Nephron (organoid): Measurements from ENCODE around the gene B3GLCT.

Source experiments
- H3K27ac Mint-ChIP-seq, 3 experiments: 2 replicates each; pipeline ENCODE4 v1.8.0; 2020; ENCODE audit warnings: mixed read lengths in 3 of 3, mild to moderate bottlenecking in 2 of 3, moderate library complexity in 1 of 3
- H3K27me3 Mint-ChIP-seq: 2 replicates; pipeline ENCODE4 v1.8.0; 2021; ENCODE audit warnings: low read depth, mild to moderate bottlenecking, moderate library complexity, mixed read lengths
- H3K36me3 Mint-ChIP-seq: 2 replicates; pipeline ENCODE4 v1.8.0; 2020; ENCODE audit warnings: low read depth, mixed read lengths
- H3K4me1 Mint-ChIP-seq: 2 replicates; pipeline ENCODE4 v1.8.0; 2020; ENCODE audit warnings: mixed read lengths
- H3K4me3 Mint-ChIP-seq, 3 experiments: 2 replicates each; pipeline ENCODE4 v1.8.0; 2020; ENCODE audit warnings: mild to moderate bottlenecking in 3 of 3, mixed read lengths in 3 of 3, moderate library complexity in 2 of 3
- H3K9me3 Mint-ChIP-seq: 2 replicates; pipeline ENCODE4 v1.8.0; 2020; ENCODE audit warnings: mixed read lengths
- CTCF ChIP-seq, 3 experiments: fragments of 200-600 bp; sonication (generic); IDR thresholded peaks; one replicate each; pipeline ENCODE4 v1.5.0; 2021; ENCODE audit warnings: antibody characterized with exemption in 3 of 3; ENCODE audit not compliant: unreplicated experiment in 3 of 3

B3GLCT gene

DNA sequence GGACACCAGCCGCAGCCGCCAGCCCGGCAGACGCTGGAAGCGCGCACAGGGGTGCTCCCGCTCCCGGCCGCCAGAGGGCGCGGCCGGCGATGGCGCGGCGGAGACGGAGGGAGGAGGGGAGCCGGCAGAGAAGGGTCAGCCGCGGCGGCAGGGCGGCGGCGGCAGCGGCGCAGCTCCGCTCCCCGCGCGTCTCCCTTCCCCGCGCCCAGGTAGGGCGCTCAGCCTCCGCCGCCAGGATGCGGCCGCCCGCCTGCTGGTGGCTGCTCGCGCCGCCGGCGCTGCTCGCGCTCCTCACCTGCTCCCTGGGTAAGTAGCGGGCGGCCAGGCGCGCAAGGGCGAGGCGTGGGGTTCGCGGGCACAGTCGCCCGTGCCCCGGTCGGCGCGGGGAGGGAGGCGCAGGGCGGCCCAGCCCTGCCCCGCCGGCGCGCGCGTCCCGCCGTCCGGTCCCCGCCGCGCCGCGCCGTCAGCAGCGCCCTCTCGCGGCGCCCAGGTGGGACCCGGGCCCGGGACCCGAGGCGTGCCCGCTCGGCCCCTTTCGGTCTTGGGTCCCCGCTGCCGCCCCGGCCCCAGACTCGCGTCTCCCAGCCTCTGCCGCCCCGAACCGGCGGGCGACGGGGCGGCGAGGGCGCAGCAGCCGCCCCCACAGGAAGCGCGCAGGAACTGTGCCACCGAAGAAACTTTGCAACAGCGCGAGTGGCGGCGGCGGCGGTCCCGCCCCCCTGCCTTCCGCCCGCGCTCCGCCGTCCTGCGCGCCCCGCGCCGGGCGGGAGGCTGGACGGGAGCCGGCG is at the start of gene B3GLCT:
B3GLCT (plus strand) TSS at position 127 of the 788 bp plus-strand sequence; CDS start at position 237, 110 bp downstream.
- Mint-ChIP-seq H3K27me3 (peaks cover 4% of the 10 kb centered on the region), H3K4me1 (peaks cover 45% of the 10 kb centered on the region), H3K9me3 (no peaks in the 10 kb centered on the region), H3K27ac (peak within 1 kb of the TSS; percentile 79 to 95 (median 81)), H3K4me3 (peak within 1 kb of the TSS; percentile 88 to 91 (median 89)), H3K36me3 (peaks cover 4% of the 10 kb centered on the region)
- TF ChIP-seq CTCF (IDR thresholded peaks at IDR 0.05; ENCODE audit: unreplicated experiment in 3 of 3): peak; percentile 81 to 87 (median 82)

DNA sequence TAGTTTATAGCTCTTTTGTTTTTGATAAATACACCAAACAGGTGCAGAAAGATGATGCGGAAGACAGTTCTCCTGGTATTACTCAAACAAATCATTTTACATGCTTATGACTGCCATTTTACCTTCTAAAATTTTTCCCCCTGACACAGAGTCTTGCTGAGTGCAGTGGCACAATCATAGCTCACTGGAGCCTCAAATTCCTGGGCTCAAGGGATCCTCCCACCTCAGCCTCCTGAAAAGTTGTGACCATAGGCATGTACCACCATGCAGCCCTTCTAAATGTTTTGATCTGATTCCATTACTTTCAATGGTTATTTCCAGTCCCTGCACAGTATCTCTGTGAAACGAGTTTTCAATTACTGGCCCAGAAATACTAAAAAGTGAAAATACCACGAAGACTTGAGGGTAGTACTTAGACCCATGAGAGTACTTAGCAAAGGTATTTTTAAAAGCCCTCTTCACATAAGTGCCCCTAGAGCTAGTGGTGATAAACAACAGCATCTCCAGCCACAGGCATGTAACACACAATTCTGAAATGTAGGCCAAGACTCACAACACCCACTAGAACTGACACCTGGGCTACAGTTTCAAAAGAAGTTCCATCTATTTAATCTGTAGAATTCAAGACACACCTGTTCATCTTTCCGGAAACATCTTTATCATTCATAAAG is 49.3 kb upstream of the B3GLCT start:
- H3K27me3 Mint-ChIP-seq: no peaks in the 10 kb centered on the region

DNA sequence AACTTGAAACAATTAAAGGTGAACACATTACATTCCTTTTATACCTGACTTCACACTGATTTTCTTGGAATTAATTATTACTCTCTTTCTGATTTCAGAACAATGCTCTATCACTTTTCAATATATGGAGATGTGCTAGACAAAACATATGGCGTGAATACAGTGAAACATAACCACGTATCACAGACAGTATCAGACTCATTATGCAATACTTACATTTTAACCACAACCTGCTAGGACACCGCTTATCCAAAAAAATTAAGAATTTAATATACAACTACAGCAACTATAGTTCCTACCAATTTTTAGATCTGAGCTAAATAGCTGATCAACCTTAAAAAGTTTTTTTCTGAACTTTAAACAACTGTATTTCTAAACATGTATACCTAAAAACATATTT is 47.9 kb upstream of the B3GLCT start:
- peaks cover 69% of the 10 kb centered on the region for H3K36me3 Mint-ChIP-seq
- H3K27me3 Mint-ChIP-seq: no peaks in the 10 kb centered on the region
- H3K4me3 Mint-ChIP-seq: no peak overlapping the region
- no peaks in the 10 kb centered on the region for H3K9me3 Mint-ChIP-seq
- no peaks in the 10 kb centered on the region for H3K4me1 Mint-ChIP-seq
- H3K27ac Mint-ChIP-seq: no peak overlapping the region
- no peak for TF ChIP-seq CTCF (IDR thresholded peaks at IDR 0.05; ENCODE audit: unreplicated experiment in 3 of 3)

More for the DNA sequence above, 49.3 kb upstream of the B3GLCT start:
- Mint-ChIP-seq H3K36me3 (peaks cover 75% of the 10 kb centered on the region), H3K27ac (no peak overlapping the region), H3K9me3 (no peaks in the 10 kb centered on the region), H3K4me1 (no peaks in the 10 kb centered on the region), H3K4me3 (no peak overlapping the region)
- TF ChIP-seq CTCF (IDR thresholded peaks at IDR 0.05; ENCODE audit: unreplicated experiment in 3 of 3): no peak

- Mint-ChIP-seq H3K4me1 (peaks cover 14% of the 10 kb centered on the region), H3K4me3 (no peak overlapping the region), H3K36me3 (peaks cover 61% of the 10 kb centered on the region), H3K9me3 (no peaks in the 10 kb centered on the region), H3K27ac (no peak overlapping the region), H3K27me3 (no peaks in the 10 kb centered on the region)
- TF ChIP-seq CTCF (IDR thresholded peaks at IDR 0.05; ENCODE audit: unreplicated experiment in 3 of 3): no peak
Measured at GRCh38 chr13:31154939-31155338, 44.8 kb upstream of the B3GLCT start.

- Mint-ChIP-seq H3K4me1 (peaks cover 39% of the 10 kb centered on the region), H3K4me3 (peak overlapping the region; percentile 94 to 95 (median 95)), H3K27ac (peak overlapping the region in 2 of 3 experiments; percentile 98), H3K36me3 (peaks cover 30% of the 10 kb centered on the region), H3K9me3 (no peaks in the 10 kb centered on the region), H3K27me3 (no peaks in the 10 kb centered on the region)
- TF ChIP-seq CTCF (IDR thresholded peaks at IDR 0.05; ENCODE audit: unreplicated experiment in 3 of 3): no peak
Measured at GRCh38 chr13:31159306-31159705, 40.5 kb upstream of the B3GLCT start.
